Embryonic facial prominence (tissue), 1 donor: Measurements from ENCODE around the gene TMEM185A.
"Not testable (repeated sequence)": the region's sequence is repeated elsewhere in the genome, so short reads cannot be mapped to it uniquely, and the experiment has no call there.

Experiments
- DNase-seq: peaks from one replicate; pipeline ENCODE4 v3.0.0-alpha.2; 2016; ENCODE audit errors: extremely low spot score

TMEM185A gene

DNA sequence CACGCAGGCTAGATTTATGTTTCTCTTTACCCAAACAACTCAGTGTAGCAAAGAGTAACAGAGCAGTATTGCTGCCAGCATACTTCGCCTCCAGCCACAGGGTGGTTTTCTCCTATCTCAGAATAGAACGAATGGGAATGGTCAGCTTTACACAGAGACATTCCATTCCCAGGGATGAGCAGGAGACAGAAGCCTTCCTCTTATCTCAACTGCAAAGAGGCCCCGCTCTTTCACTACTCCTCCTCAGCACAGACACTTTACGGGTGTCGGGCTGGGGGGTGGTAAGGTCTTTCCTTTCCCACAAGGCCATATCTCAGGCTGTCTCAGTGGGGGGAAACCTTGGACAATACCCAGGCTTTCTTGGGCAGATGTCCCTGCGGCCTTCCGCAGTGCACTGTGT is 4.8 kb downstream of the TMEM185A start:
- not testable (repeated sequence) for DNase-seq

DNA sequence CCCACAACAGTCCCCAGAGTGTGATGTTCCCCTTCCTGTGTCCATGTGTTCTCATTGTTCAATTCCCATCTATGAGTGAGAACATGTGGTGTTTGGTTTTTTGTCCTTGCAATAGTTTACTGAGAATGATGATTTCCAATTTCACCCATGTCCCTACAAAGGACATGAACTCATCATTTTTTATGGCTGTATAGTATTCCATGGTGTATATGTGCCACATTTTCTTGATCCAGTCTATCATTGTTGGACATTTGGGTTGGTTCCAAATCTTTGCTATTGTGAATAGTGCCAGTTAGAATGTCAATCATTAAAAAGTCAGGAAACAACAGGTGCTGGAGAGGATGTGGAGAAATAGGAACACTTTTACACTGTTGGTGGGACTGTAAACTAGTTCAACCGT is 11.9 kb downstream of the TMEM185A start:
- DNase-seq: not testable (repeated sequence)

DNA sequence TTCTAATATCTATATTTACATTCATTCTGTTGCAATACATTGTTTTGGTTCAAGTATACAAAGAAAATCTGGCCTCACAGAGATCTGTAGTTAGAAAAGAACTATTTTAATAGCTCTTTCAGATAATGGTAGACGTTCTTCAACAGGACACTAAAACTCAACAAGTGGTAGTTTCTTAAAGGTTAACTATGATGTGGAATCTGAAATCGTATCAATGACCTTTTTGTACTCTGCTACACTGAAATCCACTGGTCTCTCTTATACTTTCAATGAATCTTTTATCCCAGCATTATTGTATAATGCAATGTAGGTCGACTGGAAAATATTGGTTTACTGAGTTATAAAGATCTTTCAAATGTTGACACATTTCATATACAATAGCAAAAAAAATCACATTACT is 12.7 kb downstream of the TMEM185A start:
- DNase-seq: no peak

DNA sequence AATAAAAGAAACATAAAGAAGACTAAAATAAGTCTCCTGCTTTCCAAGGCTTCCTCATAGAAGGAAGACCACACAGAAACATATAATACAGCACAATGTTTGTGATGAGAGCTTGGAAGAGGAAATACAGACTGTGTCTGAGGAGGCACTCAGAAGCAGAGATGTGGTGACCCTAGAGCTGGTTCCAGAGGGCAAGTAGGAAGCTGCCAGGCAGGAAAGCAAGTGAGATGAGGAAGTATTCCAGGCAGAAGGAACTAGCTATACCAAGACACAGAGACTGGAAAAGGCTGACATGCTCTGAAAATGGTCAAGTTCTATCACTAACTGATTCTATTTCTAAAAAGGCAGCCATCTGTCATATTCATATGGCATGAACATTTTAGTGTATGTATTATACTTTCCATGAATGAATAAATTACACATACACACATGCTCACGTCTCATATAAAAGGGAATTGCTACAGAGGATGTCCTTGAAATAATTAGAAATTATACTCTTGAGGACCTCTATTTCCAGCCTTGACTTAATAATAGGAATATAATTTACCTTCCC is 19.9 kb downstream of the TMEM185A start:
- DNase-seq: no peak

DNA sequence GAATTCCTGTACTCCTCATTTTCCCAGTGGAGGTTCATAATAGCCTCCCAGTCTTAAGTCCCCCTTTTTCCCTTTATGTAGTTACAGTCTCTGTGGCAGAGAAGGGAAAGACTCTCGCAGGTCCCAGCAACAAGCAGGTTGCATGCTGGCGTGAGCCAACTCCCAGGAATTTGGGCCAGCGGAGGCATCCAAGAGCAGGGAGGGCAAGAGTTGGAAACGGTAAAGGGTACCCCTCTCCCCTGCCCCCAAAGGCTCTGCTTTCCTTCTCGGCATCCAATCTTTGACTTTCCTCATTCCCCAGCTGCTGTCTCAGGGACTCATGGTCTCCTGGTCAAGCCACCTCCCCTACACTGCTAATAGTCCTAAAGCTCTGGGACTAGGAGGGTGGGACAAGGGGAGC is 21.1 kb downstream of the TMEM185A start:
- no peak for DNase-seq

DNA sequence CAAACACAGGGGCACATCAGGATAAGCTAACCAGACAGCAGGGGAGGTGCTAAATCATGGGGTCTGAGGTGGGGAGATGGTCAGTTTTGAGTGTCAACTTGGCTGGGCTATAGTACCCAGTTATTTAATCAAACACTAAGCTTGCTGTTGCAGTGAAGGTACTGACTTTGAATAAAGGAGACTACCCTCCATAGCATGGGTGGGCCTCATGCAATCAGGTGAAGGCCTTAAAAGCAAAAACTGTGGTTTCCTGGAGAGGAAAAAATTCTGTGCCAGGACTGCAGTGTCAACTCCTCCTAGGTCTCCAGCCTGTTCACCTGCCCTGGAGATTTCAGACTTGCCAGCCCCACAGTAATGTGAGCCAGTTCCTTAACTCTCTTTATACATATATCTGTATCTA is 23.9 kb downstream of the TMEM185A start:
- DNase-seq: no peak

DNA sequence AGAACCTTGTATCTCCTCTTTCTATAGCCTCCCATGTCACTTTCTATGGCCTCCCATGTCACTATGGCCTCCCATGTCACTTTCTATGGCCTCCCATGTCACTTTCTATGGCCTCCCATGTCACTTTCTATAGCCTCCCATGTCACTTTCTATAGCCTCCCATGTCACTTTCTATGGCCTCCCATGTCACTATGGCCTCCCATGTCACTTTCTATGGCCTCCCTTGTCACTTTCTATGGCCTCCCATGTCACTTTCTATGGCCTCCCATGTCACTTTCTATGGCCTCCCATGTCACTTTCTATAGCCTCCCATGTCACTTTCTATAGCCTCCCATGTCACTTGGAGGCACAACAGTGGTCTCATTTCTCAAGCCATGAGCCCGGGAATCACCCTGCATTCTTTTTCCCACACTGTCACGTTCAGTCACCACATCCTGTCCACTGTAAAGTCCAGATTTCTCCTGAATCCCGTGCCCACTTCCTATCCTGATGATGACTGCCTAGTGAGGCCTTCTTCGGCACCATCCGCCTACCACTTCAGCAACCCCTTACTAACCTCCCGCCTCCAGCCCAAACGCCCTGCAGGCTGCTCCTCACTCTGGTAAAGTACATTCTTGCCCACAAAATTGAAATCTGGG is 26.2 kb downstream of the TMEM185A start:
- not testable (repeated sequence) for DNase-seq

DNA sequence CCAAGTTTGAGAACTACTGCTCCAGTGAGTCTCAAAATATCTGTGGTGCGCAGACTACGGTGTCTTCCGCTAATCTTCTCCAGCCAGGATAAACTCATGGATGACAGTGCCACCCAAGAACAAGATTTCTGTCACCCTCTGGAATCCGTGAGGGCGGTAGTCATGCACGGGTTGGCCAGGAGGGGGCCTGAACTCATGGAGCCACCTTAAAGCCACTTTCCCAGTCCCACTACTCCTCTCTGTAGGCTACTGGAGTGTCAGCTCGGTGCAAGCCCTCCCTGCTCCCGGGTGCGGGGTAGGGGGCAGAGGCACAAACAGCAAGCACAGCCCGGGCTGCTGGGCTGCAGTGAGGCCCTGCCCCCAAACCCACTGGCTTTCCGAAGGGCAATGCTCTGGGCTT is 33.0 kb downstream of the TMEM185A start:
- not testable (repeated sequence) for DNase-seq

DNA sequence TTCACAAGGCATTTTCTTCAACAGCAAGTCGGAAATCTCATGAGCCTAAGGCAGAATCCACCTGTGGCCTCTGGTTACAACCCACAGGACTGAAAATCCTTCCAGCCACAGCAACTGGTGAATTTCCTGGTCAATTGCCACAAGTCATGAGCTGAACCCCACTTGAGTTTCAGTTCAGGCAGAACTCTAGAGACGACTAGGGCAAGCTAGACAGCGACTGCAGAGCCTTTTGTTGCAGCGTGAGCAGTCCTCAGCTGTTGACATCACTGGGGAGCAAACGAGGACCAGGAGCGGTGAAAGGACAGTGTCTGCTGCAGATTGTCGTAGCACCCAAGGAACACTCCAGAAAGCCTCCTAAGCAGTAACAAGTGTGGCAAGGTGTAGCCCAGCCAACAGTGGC is 35.6 kb downstream of the TMEM185A start:
- not testable (repeated sequence) for DNase-seq

DNA sequence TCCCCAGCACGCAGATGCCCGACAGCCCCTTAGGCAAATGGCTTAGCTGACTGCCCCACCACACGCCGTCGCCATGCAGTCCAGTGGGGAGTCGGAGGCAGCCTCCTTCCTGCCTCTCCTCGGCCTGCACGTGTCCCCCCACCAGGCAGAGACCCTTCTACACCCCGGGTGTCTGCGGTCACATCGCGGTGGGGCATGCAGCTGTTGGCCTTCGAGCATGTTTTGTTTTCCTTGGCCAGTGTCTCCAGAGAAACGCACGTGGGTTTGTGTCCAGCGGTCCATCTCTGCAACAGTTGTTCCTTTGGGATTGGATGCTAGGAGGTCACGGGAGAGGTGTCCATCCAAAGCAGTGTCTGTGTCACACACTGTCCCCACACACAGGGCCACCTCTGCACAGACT is 36.4 kb downstream of the TMEM185A start, which contains the start of gene HSFX2:
TSS of gene HSFX2 (minus strand) at position 101 of the 400 bp plus-strand sequence. CDS start 614 bp downstream, outside the sequence.
- DNase-seq: not testable (repeated sequence)

DNA sequence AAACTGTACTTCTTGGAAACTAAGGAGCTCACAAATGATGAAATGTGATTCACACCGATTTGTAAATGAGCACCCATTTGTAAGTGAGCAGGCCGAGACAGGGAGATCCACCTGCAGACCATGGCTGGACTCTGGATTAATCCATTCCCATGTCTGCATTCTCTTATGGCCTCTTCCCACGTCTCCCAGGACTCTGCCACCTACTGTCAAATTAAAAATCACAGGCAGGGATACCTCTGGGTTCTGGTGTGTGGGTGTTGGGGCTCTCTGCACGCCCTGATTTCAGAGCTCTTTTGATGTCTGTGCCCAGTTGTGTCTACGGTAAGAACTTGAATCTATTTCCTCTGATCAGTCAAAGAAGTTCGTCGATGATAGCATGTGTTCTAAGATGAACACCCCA is 40.6 kb downstream of the TMEM185A start:
- DNase-seq: not testable (repeated sequence)

DNA sequence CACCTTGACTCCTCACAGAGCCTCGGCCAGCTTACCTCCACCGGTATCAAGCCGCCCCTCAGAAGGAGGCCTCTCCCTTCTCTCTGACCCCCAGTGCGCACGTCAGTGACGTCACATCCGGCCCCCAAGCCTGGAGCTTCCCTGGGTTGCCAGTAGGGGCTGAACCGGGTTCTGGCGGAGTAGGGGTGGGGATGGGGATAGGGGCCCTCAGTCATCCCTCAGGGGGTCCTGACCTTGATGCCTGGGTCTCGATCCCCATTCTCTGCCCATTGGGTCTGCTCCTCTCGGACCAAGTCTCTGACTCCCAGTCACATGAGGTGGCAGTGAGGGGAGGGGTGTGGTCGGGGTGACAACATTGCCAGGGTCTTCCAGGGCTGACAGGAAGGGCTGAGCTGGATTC is 44.2 kb downstream of the TMEM185A start, which contains the start of gene MAGEA9B:
TSS of gene MAGEA9B (minus strand) at position 101 of the 400 bp plus-strand sequence. CDS start 4,280 bp downstream, outside the sequence.
- not testable (repeated sequence) for DNase-seq

DNA sequence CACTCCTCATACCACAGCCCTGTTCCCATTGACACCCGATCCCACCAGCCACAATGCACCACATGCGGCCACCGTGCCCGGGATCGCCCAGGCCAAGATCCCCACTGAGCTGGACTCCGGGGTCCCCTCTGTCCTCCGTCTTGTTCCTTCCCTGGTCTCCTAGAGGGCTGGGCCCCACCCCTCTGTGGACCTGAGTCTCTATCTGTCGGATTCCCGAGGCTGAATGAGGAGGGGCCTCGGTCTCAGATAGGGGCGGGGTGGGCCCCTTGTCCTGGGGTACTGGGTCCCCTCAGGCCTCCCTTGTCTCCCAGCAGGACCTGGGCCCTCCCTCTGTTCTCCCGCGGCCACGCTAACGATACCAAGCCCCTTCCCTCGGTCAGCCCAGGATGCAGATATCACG is 46.0 kb downstream of the TMEM185A start:
- not testable (repeated sequence) for DNase-seq

DNA sequence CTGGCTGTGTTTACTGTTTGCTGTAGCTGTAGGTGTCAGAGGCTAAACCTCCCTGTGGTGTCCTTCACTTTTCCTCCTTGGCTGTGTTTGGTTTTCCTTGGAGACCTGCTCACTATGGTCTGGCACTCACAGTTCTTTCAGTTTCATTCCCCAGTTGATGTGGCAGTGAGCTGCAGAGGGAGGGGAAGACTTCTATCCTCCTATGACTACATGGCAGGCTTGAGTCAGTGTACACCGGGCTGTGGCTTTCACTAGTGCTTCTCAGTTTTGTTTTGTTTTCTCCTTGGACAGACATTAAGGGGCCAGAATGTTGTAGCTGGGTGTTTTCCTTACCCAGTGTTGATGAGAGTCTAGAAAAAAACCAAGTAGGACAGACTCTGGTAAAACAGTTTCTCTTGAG is 58.1 kb downstream of the TMEM185A start:
- DNase-seq: not testable (repeated sequence)

DNA sequence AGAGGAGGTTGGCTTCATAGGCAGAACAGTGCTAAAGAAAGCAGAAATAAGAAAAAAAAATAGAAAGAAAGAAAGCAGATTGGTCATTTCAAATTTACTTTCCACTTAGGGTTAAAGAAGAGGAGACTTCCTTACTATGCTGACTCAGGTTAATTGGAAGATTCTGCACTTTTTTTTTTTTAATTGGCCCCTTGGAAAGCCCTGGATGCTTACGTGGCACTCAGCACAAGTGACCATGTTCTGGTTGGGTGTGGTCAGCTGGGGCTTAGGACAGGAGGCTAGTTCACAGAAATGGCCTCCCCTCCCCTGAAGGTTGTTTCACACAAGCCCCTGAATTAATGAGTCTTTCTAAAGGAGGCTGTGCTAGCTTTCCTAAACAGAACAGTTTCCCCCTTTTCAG is 58.8 kb downstream of the TMEM185A start:
- no peak for DNase-seq

DNA sequence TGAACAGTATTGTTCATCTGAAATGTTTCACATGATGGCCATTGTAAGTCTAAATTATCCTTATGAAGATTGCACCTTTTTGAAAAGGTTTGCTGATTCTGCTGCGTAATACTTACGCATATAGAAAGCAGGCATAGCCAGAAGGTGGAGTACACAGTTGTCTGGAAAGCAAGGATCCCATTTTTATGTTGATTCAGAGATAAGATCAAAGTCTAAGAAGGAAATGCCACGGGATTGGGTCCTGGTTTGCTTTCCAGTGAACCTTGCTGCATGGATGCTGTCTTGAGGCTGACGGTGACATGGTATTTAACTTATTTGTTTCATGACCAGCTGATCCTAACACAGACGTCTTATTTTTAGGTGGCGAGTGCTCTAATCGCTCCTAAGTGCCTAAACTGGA is 59.8 kb downstream of the TMEM185A start:
- DNase-seq: no peak

DNA sequence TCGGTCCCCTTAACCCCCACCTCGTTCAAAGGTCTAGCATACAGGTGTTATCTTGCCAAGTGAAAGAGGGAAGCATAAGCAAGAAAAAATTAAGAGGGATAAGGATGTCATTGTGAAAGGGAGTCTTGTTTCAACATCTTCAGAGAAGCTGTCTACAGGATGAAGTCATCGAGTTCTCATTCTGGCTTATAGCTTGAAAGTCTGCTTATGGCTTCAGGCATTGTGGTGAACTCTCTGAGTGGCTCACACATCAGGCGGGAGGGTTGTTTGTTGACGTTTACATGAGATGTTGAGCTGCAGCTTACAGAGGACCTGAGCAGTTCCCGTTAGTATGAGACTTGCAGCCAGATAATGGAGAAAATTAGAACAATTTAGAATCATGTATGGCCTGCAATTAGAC is 60.9 kb downstream of the TMEM185A start:
- DNase-seq: no peak

DNA sequence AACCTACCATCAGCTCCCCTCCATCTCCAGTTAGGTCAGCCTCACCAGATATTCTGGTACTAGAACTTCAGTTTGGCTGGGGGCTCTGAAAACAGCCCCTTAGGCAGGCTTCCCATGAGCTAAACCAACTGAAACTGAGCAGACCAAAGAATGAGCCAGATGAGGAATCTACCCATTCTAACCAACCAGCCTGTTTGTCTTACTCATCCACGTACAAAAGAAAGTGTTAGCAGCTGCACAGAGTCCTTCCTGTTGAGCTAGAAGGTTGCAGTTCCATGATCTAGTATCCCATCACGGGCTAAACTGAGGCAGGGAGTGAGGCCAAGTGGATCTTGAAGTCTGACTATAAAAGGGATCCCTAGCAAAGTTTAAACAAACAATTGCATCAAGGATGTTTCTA is 61.8 kb downstream of the TMEM185A start:
- DNase-seq: no peak

DNA sequence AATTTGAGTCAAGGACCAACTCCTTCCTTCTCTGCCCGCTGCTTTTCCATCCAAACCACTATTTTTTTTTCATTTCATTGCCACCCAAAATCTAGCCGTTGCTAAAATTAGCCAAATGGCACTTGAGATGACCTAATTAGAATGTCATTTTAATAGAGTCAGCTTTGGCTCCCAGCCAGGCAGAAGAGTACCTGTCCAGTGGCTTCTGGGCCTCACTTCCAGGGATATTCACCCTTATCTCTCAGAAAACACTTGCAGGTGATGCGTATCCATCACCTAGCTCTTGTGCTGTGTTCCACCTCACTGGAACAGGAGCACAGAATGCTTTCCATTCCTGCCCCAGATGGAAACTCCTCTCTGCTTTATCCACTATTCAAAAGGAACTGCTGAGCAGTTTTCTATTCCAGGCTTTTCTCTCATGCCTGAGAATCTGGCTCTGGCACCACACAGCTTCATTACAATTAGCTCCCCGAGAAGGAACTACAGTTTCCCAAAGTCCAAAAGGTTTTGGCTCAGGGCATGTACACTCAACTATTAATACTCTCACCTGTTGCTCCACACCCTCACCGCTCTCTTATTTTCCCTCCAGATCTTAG is 62.8 kb downstream of the TMEM185A start:
- DNase-seq: no peak

DNA sequence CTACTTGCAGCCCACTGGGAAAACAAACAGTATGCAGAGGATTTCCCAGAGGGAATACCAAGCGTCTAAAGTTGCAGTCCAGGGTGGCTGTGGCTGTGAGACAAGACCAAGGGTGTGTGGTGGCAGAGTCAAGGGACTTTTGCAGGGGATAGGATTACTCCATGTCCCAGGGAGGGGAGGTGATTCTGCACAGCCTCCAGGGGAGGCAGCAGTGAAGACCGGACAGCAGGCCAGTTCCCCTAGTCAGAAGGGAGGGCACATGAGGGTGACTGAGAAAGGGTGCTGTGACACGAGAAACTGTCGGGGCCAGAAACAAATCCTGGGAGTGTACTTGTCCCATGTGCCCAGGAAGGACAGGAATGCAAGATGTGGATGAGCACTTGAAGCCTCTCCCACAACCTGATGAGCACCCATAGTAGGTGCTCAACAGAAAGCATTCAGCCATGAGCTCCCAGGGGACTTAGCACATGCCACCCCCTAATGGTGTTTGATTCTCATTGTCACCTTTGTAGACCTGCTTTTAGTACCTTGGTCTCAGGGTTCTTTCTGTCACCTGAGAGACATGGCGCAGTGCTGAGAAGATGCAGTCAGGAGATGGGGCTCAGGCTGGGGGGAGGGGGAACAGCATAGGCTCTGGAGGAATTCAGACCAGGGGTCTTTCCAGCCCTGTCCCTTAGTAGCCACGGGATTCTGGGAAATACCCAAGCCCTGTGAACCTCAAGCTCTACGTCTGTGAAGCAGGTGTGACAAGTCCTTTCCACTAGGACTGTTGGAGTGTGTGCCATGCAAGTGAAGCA is 63.8 kb downstream of the TMEM185A start:
- DNase-seq: no peak

DNA sequence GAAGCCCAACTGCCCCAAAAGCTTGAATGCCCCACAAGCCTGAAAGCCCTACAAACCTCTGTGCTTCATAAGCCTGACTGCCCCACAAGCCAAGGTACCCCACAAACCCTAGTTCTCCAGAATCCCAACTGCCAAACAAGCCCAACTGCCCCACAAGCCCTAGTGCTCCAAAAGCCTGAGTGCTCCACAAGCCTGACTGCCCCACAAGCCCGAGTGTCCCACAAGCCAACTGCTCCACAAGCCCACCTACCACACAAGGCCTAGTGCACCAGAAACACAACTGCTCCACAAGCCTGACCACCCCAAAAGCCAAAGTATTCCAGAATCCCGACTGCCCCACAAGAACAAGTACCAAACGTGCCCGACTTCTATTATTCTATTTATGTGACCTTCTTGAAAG is 68.2 kb downstream of the TMEM185A start:
- no peak for DNase-seq

DNA sequence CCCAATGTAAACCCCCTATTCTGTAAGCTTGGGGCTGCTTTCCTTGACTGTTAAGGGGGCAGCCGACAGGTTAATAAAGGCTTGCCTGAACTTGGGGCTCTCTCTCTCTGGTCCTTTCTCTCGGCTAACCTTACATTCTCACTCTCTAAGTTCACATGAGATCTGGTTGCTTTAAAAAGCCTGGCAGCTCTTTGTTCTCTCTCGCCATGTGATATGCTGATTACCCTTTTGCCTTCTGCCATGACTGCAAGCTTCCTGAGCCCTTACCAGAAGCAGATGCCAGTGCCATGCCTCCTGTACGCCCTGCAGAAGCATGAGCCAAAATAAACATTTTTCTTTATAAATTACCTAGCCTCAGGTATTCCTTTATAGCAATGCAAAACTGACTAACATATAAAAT is 76.3 kb downstream of the TMEM185A start:
- not testable (repeated sequence) for DNase-seq

DNA sequence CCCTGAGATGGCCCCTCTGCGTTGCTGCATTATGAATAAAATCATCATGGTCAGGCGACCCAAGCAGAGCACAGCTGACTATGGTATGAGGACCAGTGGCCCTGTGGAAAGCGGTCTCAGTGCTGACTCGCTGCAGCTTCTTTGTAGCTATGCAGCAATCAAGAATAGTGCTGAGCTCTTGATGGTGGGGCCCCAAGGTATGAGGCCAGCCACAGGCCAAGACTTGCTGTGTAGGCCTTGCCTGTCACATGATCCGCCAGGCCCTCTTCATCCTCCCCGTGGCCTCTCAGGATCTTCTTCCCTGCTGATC is 79.7 kb downstream of the TMEM185A start:
- DNase-seq: not testable (repeated sequence)
